Heart left ventricle (tissue), 16 donors: ENCODE measurements around the gene NAGS. TPM values are rescaled to one million over a fixed set of nuclear protein-coding genes. Genes with fewer than 3 reads are reported as not detected.

Source experiments
- ATAC-seq, 4 donors: fragments of 200-7000 bp; cut with Tn5 transposase; one replicate each; pipeline ENCODE4 v1.9.1; 2020 to 2022; ENCODE audit warnings: moderate library complexity in 4 of 4, mild to moderate bottlenecking in 3 of 4, moderate number of reproducible peaks in 1 of 4
- DNase-seq, 5 donors: peaks; one replicate each; pipeline ENCODE4 v3.0.0-alpha.2; 2020
- H3K27ac ChIP-seq, 12 donors: fragments of 200-600 bp; sonication (generic) in 4 of 12; one replicate each; pipeline versions ENCODE4 v1.5.0 to v1.8.0; 2016 to 2022; ENCODE audit warnings: mild to moderate bottlenecking in 2 of 12
- H3K27me3 ChIP-seq, 9 donors: fragments of 200-600 bp; sonication (generic) in 2 of 9; one replicate each; pipeline versions ENCODE4 v1.5.1 to v1.8.0; 2016 to 2022; ENCODE audit warnings: mild to moderate bottlenecking in 3 of 9
- H3K36me3 ChIP-seq, 9 donors: fragments of 200-600 bp; sonication (generic) in 2 of 9; one replicate each; pipeline versions ENCODE4 v1.5.0 to v1.8.0; 2018 to 2022; ENCODE audit warnings: mild to moderate bottlenecking in 2 of 9
- H3K4me1 ChIP-seq, 12 donors: fragments of 200-600 bp; sonication (generic) in 4 of 12; one replicate each; pipeline versions ENCODE4 v1.5.0 to v1.8.0; 2016 to 2022; ENCODE audit warnings: mild to moderate bottlenecking in 3 of 12
- H3K4me3 ChIP-seq, 12 donors: fragments of 200-600 bp; sonication (generic) in 4 of 12; one replicate each; pipeline versions ENCODE4 v1.5.0 to v1.8.0; 2017 to 2022; ENCODE audit warnings: mild to moderate bottlenecking in 9 of 12, moderate library complexity in 4 of 12
- H3K9me3 ChIP-seq, 12 donors: fragments of 200-600 bp; sonication (generic) in 4 of 12; one replicate each; pipeline versions ENCODE4 v1.5.0 to v1.8.0; 2016 to 2022; ENCODE audit warnings: mild to moderate bottlenecking in 1 of 12
- CTCF ChIP-seq, 12 donors: fragments of 200-600 bp; sonication (generic) in 4 of 12; IDR thresholded peaks; one replicate each; pipeline versions ENCODE4 v1.5.0 to v1.8.0; 2018 to 2022; ENCODE audit warnings: antibody characterized with exemption in 12 of 12, mild to moderate bottlenecking in 5 of 12
- POLR2A ChIP-seq, 2 donors: fragments of 450-650 bp; IDR thresholded peaks; one replicate each; pipeline ENCODE4 v1.6.1; 2017; ENCODE audit warnings: antibody characterized with exemption in 2 of 2, mild to moderate bottlenecking in 2 of 2, moderate library complexity in 2 of 2
- WGBS, 4 donors: extraction: QIAGEN DNeasy Blood & Tissue Kit in 2 of 4; methylation state at CpG; one replicate each; pipeline versions ENCODE4 v1.1.5 to v1.1.7; 2013 to 2018; 5-methylcytosine and 5-hydroxymethylcytosine counted together
- intact Hi-C, 10 donors: fragments of 100-400 bp; cut with DNase I; formaldehyde crosslinking; loops; one replicate each; pipeline versions ENCODE4 v1.11.1 to v1.14.2; 2022
- polyA plus RNA-seq, 2 donors: library from polyadenylated mRNA; stranded (reverse); fragments of 200-250 nt; gene quantifications; one replicate each; pipeline ENCODE4 v1.2.3, GENCODE V29; 2013
- total RNA-seq, 9 donors: library from RNA; depleted of rRNA in 2 of 9; stranded (reverse); fragments of >200 nt in 2 of 9; fragmentation: NEBNext Ultra II Directional in 3 of 9; extraction: Animal tissue kit (Norgen Biotek cat#: 25700) in 3 of 9; gene quantifications; one replicate each; pipeline versions ENCODE4 v1.1.0 to v1.2.4, GENCODE V29; 2016 to 2023
- donor health status: ischemic (EF 13 %, LVEDD 7.1; RV severe dilation, severe dysfunction).
- donor health status: healthy with polysubstance abuse.
- donor health status: DM: no; HTN: yes; CAD: no.
- donor health status: DM: no; HTN: no; CAD: no.
- donor health status: ischemic (EF 25% LVEDD 6.9; RV normal size, moderate dysfunction).
- donor health status: ischemic (EF 25% LVEDD 5.7; RV mildly dilated, moderate dysfunction).
- donor health status: healthy.
- donor health status: DM: yes; HTN: yes; CAD: no.
- donor health status: ischemic (EF 35%, LVEDD 5.7; RV mildly dilated, moderate dysfunction).
- donor health status: nonischemic (EF 11% LVEDD 7.7; RV severe dilation, severe dysfunction).
- donor health status: DM: yes; HTN: yes; CAD: no.
- donor health status: PGD.
- donor health status: ischemic (EF 29% LVEDD 5.4; RV normal size, mild dysfunction).
- donor health status: nonischemic (EF 23%, LVEDD 6.1; RV moderate dilation, normal function).

The NAGS gene
- total and polyA plus RNA-seq, 11 donors: 0.20 to 1.2 (median 0.57) TPM

GRCh38 chr17:44006272-44006597 is 1.8 kb downstream of the NAGS start:
- DNase-seq (peak in 1 of 5 donors; percentile 17), ATAC-seq (peak in 2 of 4 donors; percentile 1 to 4)
- Histone ChIP-seq H3K4me3 (peak overlapping the region; percentile 44 to 79 (median 67)), H3K4me1 (peaks cover 7 to 47% (median 33%) of the 10 kb centered on the region in 12 donors), H3K36me3 (peaks cover 0 to 12% (median 3%) of the 10 kb centered on the region in 9 donors), H3K27ac (peak overlapping the region in 2 of 12 donors; percentile 33 to 38), H3K27me3 (peaks cover 13 to 30% (median 22%) of the 10 kb centered on the region in 9 donors), H3K9me3 (no peaks in the 10 kb centered on the region)
- intact Hi-C loops: loop anchor here in 5 of 10 donors (2.0 to 10.0 kb wide), 4 partner anchors 36 to 163 kb away; no protein-coding TSS in a partner anchor
- TF ChIP-seq CTCF (IDR thresholded peaks at IDR 0.05): no peak
- WGBS, 4 donors: 3 to 6% (median 4%) methylated on average over 14 to 21 of the region's 21 CpGs

- H3K9me3 ChIP-seq: no peaks in the 10 kb centered on the region
- H3K36me3 ChIP-seq: peaks cover 0 to 12% (median 5%) of the 10 kb centered on the region in 9 donors
- H3K27me3 ChIP-seq: peaks cover 13 to 30% (median 22%) of the 10 kb centered on the region in 9 donors
- DNase-seq (peak; percentile 96 to 99 (median 98)), ATAC-seq (peak; percentile 87 to 94 (median 92))
- 0 to 1% (median 1%) methylated on average over 25 to 40 of the region's 40 CpGs for WGBS, 4 donors
- peaks cover 8 to 52% (median 33%) of the 10 kb centered on the region in 12 donors for H3K4me1 ChIP-seq
- H3K4me3 ChIP-seq: peak overlapping the region; percentile 44 to 79 (median 67)
- TF ChIP-seq POLR2A (IDR thresholded peaks at IDR 0.05): peak in 1 of 2 donors; percentile 30
- peak in 11 of 12 donors; percentile 36 to 65 (median 55) for TF ChIP-seq CTCF (IDR thresholded peaks at IDR 0.05)
- peak overlapping the region in 7 of 12 donors; percentile 6 to 66 (median 42) for H3K27ac ChIP-seq
- intact Hi-C loops: loop anchor here in 5 of 10 donors (2.0 to 10.0 kb wide), 4 partner anchors 36 to 162 kb away; no protein-coding TSS in a partner anchor
Observed at GRCh38 chr17:44006598-44007345, 2.4 kb downstream of the NAGS start.

- no peaks in the 10 kb centered on the region for H3K9me3 ChIP-seq
- DNase-seq (peak in 1 of 5 donors; percentile 58), ATAC-seq (peak; percentile 2 to 10 (median 2))
- peak overlapping the region; percentile 44 to 79 (median 67) for H3K4me3 ChIP-seq
- TF ChIP-seq CTCF (IDR thresholded peaks at IDR 0.05) (peak in 1 of 12 donors; percentile 12), POLR2A (IDR thresholded peaks at IDR 0.05) (no peak)
- peaks cover 0 to 16% (median 5%) of the 10 kb centered on the region in 9 donors for H3K36me3 ChIP-seq
- H3K27ac ChIP-seq: peak overlapping the region in 7 of 12 donors; percentile 6 to 66 (median 42)
- H3K4me1 ChIP-seq: peaks cover 8 to 60% (median 35%) of the 10 kb centered on the region in 12 donors
- WGBS, 4 donors: 6 to 13% (median 7%) methylated on average over 15 to 37 of the region's 37 CpGs
- H3K27me3 ChIP-seq: peaks cover 13 to 30% (median 22%) of the 10 kb centered on the region in 9 donors
- intact Hi-C loops: loop anchor here in 5 of 10 donors (2.0 to 10.0 kb wide), 4 partner anchors 35 to 161 kb away; no protein-coding TSS in a partner anchor
Observed at GRCh38 chr17:44007346-44008204, 3.2 kb downstream of the NAGS start.
